MCF 10A (cell line): ENCODE data around the gene NPHP4. TPM values are rescaled to one million over a fixed set of nuclear protein-coding genes. Genes with fewer than 3 reads are reported as not detected.

Source experiments
- BruUV-seq: library from RNA; stranded (reverse); fragments of 400-500 nt; replicated peaks from 2 replicates; lab custom pipeline; 2021; lab: Mats Ljungman, UMichigan
- CTCF ChIA-PET: fragments of 300-600 bp; sonication (Branson Sonifier 250); formaldehyde crosslinking; extraction: SDS; loops from one replicate; lab custom pipeline; 2021; ENCODE audit warnings: antibody characterized with exemption, inconsistent platforms; lab: Yijun Ruan, JAX
- POLR2A ChIA-PET: fragments of 300-600, 350-650 bp; sonication (Branson Sonifier 250); formaldehyde crosslinking; extraction: SDS; loops from one replicate; lab custom pipeline; 2020; ENCODE audit warnings: antibody characterized with exemption, inconsistent platforms; lab: Yijun Ruan, JAX
- DNase-seq: peaks from one replicate; pipeline ENCODE4 v3.0.0-alpha.2; 2018; ENCODE audit not compliant: unreplicated experiment
- H3K27ac Mint-ChIP-seq: one replicate; pipeline ENCODE4 v1.8.0; 2022; ENCODE audit warnings: mild to moderate bottlenecking, low read depth, mixed read lengths; ENCODE audit not compliant: unreplicated experiment
- H3K27me3 Mint-ChIP-seq: one replicate; pipeline ENCODE4 v1.8.0; 2022; ENCODE audit warnings: mixed read lengths; ENCODE audit not compliant: insufficient read depth, unreplicated experiment
- H3K36me3 Mint-ChIP-seq: one replicate; pipeline ENCODE4 v1.8.0; 2022; ENCODE audit warnings: mild to moderate bottlenecking, moderate library complexity, mixed read lengths; ENCODE audit not compliant: insufficient read depth, unreplicated experiment
- H3K4me1 Mint-ChIP-seq: one replicate; pipeline ENCODE4 v1.8.0; 2022; ENCODE audit warnings: mixed read lengths; ENCODE audit not compliant: insufficient read depth, unreplicated experiment
- H3K4me3 Mint-ChIP-seq: one replicate; pipeline ENCODE4 v1.8.0; 2022; ENCODE audit warnings: mild to moderate bottlenecking, moderate library complexity, mixed read lengths; ENCODE audit not compliant: unreplicated experiment
- H3K9me3 Mint-ChIP-seq: one replicate; pipeline ENCODE4 v1.8.0; 2022; ENCODE audit warnings: mixed read lengths; ENCODE audit not compliant: unreplicated experiment
- intact Hi-C: fragments of 100-400 bp; cut with micrococcal nuclease; formaldehyde crosslinking; loops from 2 replicates; pipeline ENCODE4 v1.14.1; 2022
- total RNA-seq: library from RNA; stranded (reverse); gene quantifications from 2 replicates; pipeline ENCODE4 v1.2.3, GENCODE V29; 2022
- TF ChIP-seq, protein P1 (sequence below): fragments of 200-600 bp; IDR thresholded peaks from one replicate; pipeline ENCODE4 v1.8.0; 2022; ENCODE audit warnings: antibody characterized with exemption, mild to moderate bottlenecking; ENCODE audit not compliant: unreplicated experiment

NPHP4 gene
- total RNA-seq, 1 experiment from 2014 or later = 14.4 TPM

DNA sequence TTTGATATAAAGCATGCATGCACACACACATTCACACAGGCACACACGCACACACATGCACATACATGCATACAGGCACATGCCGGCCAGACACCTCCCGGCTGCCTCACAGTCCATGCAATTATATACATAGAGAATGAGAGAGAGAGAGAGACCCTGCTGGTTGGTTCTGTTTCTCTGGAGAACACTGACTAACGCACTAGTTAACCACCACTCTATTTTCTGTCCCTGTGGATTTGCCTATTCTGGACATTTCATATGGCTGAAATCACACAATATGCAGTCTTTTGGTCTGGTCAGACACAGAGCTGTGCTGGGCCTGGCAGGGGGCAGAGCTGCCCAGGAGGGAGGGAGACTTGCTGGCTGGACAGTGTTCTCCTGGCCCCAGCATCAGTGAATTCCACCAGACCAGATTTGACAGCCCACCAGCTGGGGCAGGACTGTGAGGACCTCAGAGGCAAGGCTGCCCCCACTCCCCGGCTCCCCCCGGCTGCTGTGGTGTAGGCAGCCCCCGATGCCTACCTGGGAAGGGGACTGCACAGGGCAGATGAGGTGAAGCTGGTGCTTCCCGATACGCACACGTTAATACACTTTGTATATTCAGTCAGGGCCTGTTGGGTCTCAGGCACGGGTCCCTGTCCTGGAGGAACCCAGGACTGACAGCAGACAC, 152.2 kb downstream of the NPHP4 start:
- no peak overlapping the region for H3K4me3 Mint-ChIP-seq

DNA sequence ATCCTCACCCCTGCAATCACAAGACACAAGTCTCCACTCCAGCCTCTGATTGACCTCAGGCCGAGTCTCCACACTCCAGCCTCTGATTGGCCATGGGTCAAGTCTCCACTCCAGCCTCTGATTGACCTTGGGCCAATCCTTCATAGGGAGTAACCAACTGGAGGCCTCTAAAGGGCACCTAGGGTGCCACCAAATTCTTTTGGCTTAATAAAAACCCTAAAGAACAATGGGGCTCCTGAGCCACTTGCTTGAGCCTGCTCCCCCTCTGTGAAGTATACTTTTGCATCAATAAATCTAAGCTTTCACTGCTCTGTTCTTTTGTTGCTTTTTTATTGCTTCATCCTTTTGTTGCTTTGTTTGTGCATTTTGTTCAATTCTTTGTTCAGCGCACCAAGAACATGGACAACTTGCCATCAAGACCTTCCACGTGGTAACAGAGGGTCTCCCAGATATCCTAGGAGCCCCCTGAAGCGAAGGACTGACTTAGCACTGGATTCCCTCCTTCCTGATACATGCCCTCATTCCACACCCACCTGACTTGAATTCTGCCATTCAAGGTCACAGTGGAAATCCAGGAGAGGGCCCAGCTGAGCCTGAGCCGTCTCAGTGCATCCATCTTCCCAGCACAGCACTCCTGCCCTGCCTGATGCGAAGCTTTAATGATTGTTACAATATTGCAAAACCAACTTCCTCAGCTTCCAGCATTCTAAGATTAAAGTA, 152.9 kb downstream of the NPHP4 start:
- intact Hi-C loops = no loop called here
- TF ChIP-seq, protein P1, sequence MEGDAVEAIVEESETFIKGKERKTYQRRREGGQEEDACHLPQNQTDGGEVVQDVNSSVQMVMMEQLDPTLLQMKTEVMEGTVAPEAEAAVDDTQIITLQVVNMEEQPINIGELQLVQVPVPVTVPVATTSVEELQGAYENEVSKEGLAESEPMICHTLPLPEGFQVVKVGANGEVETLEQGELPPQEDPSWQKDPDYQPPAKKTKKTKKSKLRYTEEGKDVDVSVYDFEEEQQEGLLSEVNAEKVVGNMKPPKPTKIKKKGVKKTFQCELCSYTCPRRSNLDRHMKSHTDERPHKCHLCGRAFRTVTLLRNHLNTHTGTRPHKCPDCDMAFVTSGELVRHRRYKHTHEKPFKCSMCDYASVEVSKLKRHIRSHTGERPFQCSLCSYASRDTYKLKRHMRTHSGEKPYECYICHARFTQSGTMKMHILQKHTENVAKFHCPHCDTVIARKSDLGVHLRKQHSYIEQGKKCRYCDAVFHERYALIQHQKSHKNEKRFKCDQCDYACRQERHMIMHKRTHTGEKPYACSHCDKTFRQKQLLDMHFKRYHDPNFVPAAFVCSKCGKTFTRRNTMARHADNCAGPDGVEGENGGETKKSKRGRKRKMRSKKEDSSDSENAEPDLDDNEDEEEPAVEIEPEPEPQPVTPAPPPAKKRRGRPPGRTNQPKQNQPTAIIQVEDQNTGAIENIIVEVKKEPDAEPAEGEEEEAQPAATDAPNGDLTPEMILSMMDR = no peak
- no TSS peak for BruUV-seq
- H3K4me3 Mint-ChIP-seq = no peak overlapping the region
- no peaks in the 10 kb centered on the region for H3K9me3 Mint-ChIP-seq
- H3K4me1 Mint-ChIP-seq = no peaks in the 10 kb centered on the region
- no peak overlapping the region for H3K27ac Mint-ChIP-seq
- ChIA-PET POLR2A (no interaction called here), CTCF (no interaction called here)
- no peak for DNase-seq
- H3K36me3 Mint-ChIP-seq = no peaks in the 10 kb centered on the region
- peaks cover 20% of the 10 kb centered on the region for H3K27me3 Mint-ChIP-seq

More for the DNA sequence above, 152.2 kb downstream of the NPHP4 start:
- DNase-seq = no peak
- no peaks in the 10 kb centered on the region for H3K9me3 Mint-ChIP-seq
- H3K4me1 Mint-ChIP-seq = no peaks in the 10 kb centered on the region
- peaks cover 19% of the 10 kb centered on the region for H3K27me3 Mint-ChIP-seq
- H3K27ac Mint-ChIP-seq = no peak overlapping the region
- no peaks in the 10 kb centered on the region for H3K36me3 Mint-ChIP-seq
- BruUV-seq = no TSS peak
- POLR2A ChIA-PET = no interaction called here
- TF ChIP-seq, protein P1 = no peak
- intact Hi-C loops = no loop called here
- CTCF ChIA-PET = no interaction called here

DNA sequence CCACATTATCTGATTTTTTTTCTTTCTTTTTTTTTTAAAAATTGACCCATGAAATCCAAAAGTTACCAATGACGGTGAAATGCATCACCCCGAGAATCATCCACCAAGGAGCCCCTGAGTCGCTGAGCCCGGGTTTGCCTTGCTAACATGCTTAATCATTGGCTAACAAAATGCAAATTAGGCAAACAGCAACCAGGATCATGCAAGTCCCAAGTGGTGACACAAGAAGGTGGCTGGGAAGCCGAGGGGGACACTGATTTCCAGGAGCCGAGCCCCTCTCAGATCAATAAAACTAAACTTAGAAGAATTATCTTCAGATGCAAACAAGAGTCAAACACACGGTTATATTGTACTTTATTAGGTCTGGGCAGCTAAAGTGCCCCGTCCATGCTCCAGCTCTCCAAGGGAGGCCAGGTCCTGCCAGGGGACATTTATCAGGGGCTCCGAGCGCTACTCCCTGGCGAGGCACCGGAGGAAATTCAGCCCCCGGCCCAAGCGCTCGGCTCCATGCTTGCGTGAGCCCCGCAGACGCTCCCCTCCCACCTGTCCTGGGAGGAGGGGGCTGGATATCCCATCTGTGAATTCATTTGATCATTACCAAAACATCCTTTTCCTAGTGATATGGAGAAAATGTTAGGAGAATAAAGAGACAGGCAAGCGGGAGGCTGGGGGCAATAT, 154.1 kb downstream of the NPHP4 start:
- CTCF ChIA-PET = interaction anchor here (0.5 to 0.7 kb wide), 2 partner anchors 1394 to 1555 kb away, joined by 3 read pairs; no protein-coding TSS in a partner anchor
- H3K27me3 Mint-ChIP-seq = peaks cover 20% of the 10 kb centered on the region
- BruUV-seq = no TSS peak
- POLR2A ChIA-PET = no interaction called here
- no peak for DNase-seq
- no peaks in the 10 kb centered on the region for H3K4me1 Mint-ChIP-seq
- intact Hi-C loops = no loop called here
- no peak overlapping the region for H3K27ac Mint-ChIP-seq
- H3K9me3 Mint-ChIP-seq = no peaks in the 10 kb centered on the region
- no peak overlapping the region for H3K4me3 Mint-ChIP-seq
- no peaks in the 10 kb centered on the region for H3K36me3 Mint-ChIP-seq
- TF ChIP-seq, protein P1 = no peak
